Type B pancreatic cell (in vitro differentiated cells): ENCODE measurements around the gene ARAP1. TPM values are rescaled to one million over a fixed set of nuclear protein-coding genes. Genes with fewer than 3 reads are reported as not detected.
A peak's percentile ranks its signal among the peaks of the same experiment; 100 is the strongest.

Source experiments
- DNase-seq: peaks from one replicate; pipeline ENCODE4 v3.0.0; 2021; ENCODE audit warnings: mixed read lengths; ENCODE audit not compliant: unreplicated experiment; ENCODE audit errors: extremely low spot score
- H3K27ac Mint-ChIP-seq: 2 replicates; pipeline ENCODE4 v1.8.0; 2021; ENCODE audit warnings: mild to moderate bottlenecking, mixed read lengths
- H3K27me3 Mint-ChIP-seq: 2 replicates; pipeline ENCODE4 v1.8.0; 2021; ENCODE audit warnings: mixed read lengths
- H3K36me3 Mint-ChIP-seq: 2 replicates; pipeline ENCODE4 v1.8.0; 2021; ENCODE audit warnings: mixed read lengths
- H3K4me1 Mint-ChIP-seq: one replicate; pipeline ENCODE4 v1.8.0; 2021; ENCODE audit warnings: mixed read lengths; ENCODE audit not compliant: unreplicated experiment
- H3K4me3 Mint-ChIP-seq: 2 replicates; pipeline ENCODE4 v1.8.0; 2021; ENCODE audit warnings: mild to moderate bottlenecking, mixed read lengths
- H3K9me3 Mint-ChIP-seq: 2 replicates; pipeline ENCODE4 v1.8.0; 2021; ENCODE audit warnings: mixed read lengths
- total RNA-seq: library from RNA; stranded (reverse); gene quantifications from 2 replicates; pipeline ENCODE4 v1.2.1, GENCODE V29; 2021; ENCODE audit warnings: low replicate concordance
- TF ChIP-seq, protein P1 (sequence below): fragments of 200-600 bp; sonication (generic); conservative IDR thresholded peaks from 2 replicates; pipeline ENCODE4 v1.5.0; 2021; ENCODE audit warnings: antibody characterized with exemption, mild to moderate bottlenecking

The ARAP1 gene
- total RNA-seq, 1 donor from 2014 or later = 80.5 TPM

DNA sequence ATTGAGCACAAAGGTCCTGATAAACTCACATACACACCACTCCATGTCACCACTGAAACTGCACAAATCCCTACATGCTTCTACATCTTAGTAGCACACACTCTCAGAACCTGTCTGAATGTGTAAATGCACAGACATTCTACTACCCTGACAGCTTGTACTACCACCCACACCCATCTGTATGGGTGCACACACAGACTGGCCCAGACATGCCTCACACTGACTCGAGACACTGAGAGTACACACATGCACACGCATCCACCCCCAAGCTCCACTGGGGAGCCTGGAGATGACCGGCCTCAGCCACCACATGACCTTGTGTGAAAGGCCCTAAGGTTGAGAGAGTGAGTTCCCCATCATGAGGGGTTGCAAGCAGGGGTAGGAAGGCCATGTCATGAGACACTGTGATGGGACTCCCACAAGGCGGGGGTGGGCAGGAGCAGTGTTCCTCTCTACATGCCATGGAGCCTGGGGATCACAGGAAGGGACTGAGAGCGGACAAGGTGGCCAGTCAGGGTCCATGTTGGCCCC lies 28.1 kb downstream of the ARAP1 start:
- Mint-ChIP-seq H3K4me1 (peaks cover 50% of the 10 kb centered on the region), H3K4me3 (peak overlapping the region; percentile 46)

DNA sequence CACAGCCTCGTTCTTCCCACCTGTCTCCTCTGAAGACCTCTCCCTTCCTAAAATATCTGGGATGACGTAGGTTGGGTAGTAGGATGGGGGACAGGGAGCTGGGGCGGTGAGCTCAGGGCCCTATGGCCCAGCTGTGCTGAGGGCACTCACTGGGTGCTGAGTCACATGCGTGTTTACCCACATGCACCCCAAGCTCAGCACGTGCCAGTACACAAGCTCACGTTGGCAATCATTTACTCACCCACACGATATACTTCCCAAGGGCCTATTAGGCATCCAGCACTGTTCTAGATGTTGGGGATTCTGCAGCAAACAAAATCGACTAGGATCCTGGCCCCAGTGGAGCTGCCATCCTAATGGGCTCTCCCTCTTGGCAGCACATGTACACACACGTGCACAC lies 28.7 kb downstream of the ARAP1 start:
- Mint-ChIP-seq H3K4me3 (peak overlapping the region; percentile 46), H3K36me3 (no peaks in the 10 kb centered on the region), H3K27ac (peak overlapping the region; percentile 77), H3K4me1 (peaks cover 55% of the 10 kb centered on the region), H3K9me3 (no peaks in the 10 kb centered on the region), H3K27me3 (no peaks in the 10 kb centered on the region)
- DNase-seq = no peak
- TF ChIP-seq, protein P1, sequence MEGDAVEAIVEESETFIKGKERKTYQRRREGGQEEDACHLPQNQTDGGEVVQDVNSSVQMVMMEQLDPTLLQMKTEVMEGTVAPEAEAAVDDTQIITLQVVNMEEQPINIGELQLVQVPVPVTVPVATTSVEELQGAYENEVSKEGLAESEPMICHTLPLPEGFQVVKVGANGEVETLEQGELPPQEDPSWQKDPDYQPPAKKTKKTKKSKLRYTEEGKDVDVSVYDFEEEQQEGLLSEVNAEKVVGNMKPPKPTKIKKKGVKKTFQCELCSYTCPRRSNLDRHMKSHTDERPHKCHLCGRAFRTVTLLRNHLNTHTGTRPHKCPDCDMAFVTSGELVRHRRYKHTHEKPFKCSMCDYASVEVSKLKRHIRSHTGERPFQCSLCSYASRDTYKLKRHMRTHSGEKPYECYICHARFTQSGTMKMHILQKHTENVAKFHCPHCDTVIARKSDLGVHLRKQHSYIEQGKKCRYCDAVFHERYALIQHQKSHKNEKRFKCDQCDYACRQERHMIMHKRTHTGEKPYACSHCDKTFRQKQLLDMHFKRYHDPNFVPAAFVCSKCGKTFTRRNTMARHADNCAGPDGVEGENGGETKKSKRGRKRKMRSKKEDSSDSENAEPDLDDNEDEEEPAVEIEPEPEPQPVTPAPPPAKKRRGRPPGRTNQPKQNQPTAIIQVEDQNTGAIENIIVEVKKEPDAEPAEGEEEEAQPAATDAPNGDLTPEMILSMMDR = no peak

More for the DNA sequence above, 28.1 kb downstream of the ARAP1 start:
- H3K9me3 Mint-ChIP-seq = no peaks in the 10 kb centered on the region
- H3K27ac Mint-ChIP-seq = peak overlapping the region; percentile 77
- H3K36me3 Mint-ChIP-seq = no peaks in the 10 kb centered on the region
- DNase-seq = no peak
- TF ChIP-seq, protein P1 = no peak
- H3K27me3 Mint-ChIP-seq = no peaks in the 10 kb centered on the region

DNA sequence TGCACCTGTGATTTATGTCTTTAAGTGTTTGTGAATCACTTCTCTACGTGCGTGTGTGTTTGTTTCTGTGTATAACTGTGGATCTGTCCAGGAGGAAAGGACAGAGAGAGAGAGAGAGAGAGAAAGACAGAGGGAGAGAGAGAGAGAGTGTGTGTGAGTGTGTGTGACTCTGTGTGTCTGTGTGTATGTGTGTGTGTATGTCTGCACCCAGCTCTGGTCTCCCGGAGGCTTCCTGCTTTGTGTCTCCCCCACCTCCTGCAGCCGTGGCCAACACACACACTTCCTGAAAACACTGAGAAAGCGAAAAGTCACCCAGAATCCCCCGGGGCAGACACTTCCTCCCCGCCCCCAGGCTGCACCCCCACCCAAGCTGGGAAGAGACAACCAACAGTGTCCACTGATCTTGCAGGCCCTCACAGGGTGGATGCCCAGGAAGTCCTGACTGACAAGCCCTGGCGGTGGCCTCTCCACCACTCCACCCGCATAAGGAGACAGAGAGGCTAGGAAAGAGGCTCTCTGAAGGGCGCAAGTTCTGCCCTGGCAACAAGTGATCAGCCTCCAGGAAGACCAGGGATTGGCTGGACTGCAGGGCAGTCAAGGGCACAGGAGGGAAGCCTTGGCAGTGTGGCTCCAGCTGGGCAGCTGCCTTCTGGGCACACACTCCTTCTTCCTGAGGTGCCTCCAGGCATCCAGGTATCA lies 30.0 kb downstream of the ARAP1 start:
- Mint-ChIP-seq H3K27ac (peak overlapping the region; percentile 97), H3K27me3 (no peaks in the 10 kb centered on the region), H3K4me1 (peaks cover 51% of the 10 kb centered on the region), H3K4me3 (peak overlapping the region; percentile 89), H3K36me3 (no peaks in the 10 kb centered on the region), H3K9me3 (no peaks in the 10 kb centered on the region)
- peak; percentile 84 for DNase-seq
- TF ChIP-seq, protein P1 = no peak

DNA sequence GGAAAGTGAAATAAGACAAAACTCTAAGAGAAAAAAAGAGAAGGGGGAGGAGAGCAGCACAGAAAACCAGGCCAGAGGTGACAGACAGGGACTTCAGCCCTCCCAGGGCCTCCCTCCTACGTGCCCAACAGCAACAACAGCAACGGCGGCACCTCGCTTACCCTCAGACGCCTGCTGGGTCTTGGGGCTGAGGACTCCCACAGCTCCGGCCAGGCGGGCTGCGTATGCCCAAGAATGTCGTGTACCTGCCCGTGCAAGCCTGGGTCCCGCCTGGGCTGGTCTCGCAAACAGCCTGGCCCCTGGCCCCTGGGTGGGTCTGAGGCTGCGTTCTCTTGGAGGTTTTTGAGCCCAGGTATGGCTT lies 30.5 kb downstream of the ARAP1 start:
- H3K36me3 Mint-ChIP-seq = no peaks in the 10 kb centered on the region
- H3K27me3 Mint-ChIP-seq = no peaks in the 10 kb centered on the region
- H3K4me1 Mint-ChIP-seq = peaks cover 50% of the 10 kb centered on the region
- H3K27ac Mint-ChIP-seq = peak overlapping the region; percentile 97
- no peak for DNase-seq
- no peaks in the 10 kb centered on the region for H3K9me3 Mint-ChIP-seq
- TF ChIP-seq, protein P1 = no peak
- peak overlapping the region; percentile 89 for H3K4me3 Mint-ChIP-seq

DNA sequence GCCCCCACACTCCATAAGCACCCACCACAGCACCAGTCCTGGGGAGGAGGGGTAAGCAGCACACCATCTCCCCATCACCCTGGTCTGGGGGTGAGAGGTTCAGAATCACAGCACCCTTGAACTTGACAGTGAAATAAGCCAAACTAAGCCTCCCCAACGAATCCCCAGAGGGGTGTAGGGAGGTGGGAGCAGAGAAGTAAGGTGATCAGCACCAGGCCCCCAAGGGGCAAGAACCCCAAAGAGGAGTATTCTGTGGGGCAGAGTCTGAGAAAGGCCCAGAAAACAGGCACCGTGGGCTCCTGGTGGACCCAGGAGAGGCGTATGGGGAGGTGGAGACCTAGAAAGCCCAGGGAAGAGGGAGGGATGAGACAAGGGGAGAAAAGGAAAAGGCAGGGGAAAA lies 30.9 kb downstream of the ARAP1 start:
- H3K4me3 Mint-ChIP-seq = peak overlapping the region; percentile 89
- no peaks in the 10 kb centered on the region for H3K27me3 Mint-ChIP-seq
- no peak for DNase-seq
- no peaks in the 10 kb centered on the region for H3K9me3 Mint-ChIP-seq
- peak overlapping the region; percentile 97 for H3K27ac Mint-ChIP-seq
- TF ChIP-seq, protein P1 = no peak
- H3K36me3 Mint-ChIP-seq = no peaks in the 10 kb centered on the region
- peaks cover 53% of the 10 kb centered on the region for H3K4me1 Mint-ChIP-seq
